PC-3 (cell line): ENCODE data around the gene GALNT1.

Source experiments
- EZH2 ChIP-seq: fragments of 300-600 bp; sonication (generic); IDR thresholded peaks from one replicate; pipeline ENCODE4 v1.6.1; 2017; ENCODE audit warnings: antibody characterized with exemption, mild to moderate bottlenecking, low read length; ENCODE audit not compliant: unreplicated experiment
- TF ChIP-seq, protein P1 (sequence below): fragments of 300-600 bp; sonication (generic); conservative IDR thresholded peaks from 2 replicates; pipeline ENCODE4 v1.5.1; 2017; ENCODE audit warnings: antibody characterized with exemption, low read depth, mild to moderate bottlenecking, low read length

DNA sequence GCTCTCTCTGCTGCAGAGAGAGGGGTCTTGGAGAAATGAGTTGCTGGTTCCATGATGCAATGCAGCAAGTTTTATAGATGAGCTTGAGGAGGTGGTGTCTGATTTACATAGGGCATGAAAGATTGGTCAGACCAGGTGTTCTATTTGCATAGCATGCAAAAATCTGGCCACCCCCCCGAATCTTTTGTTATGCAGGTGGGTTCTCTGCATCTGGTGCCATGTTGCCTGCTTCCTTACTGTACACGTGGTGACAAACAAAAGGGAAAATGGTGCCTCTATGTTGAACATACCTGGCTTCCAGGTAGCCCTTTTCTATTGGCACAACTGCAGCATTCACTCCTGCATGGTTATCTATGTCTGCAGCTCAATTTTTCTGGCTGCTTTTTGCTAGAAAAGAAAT lies 169.4 kb downstream of the GALNT1 start:
- TF ChIP-seq EZH2, result no peak
- TF ChIP-seq, protein P1, sequence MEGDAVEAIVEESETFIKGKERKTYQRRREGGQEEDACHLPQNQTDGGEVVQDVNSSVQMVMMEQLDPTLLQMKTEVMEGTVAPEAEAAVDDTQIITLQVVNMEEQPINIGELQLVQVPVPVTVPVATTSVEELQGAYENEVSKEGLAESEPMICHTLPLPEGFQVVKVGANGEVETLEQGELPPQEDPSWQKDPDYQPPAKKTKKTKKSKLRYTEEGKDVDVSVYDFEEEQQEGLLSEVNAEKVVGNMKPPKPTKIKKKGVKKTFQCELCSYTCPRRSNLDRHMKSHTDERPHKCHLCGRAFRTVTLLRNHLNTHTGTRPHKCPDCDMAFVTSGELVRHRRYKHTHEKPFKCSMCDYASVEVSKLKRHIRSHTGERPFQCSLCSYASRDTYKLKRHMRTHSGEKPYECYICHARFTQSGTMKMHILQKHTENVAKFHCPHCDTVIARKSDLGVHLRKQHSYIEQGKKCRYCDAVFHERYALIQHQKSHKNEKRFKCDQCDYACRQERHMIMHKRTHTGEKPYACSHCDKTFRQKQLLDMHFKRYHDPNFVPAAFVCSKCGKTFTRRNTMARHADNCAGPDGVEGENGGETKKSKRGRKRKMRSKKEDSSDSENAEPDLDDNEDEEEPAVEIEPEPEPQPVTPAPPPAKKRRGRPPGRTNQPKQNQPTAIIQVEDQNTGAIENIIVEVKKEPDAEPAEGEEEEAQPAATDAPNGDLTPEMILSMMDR, result no peak
